Testis (tissue), 2 donors: ENCODE data around the gene BRD2.

Experiments
- CTCF ChIP-seq, 3 experiments: fragments of 450-650 bp in 2 of 3; fragments of 200-600 bp in 1 of 3; sonication (generic) in 1 of 3; IDR thresholded peaks; one replicate each; pipeline ENCODE4 v1.5.1; 2016 to 2019; ENCODE audit warnings: antibody characterized with exemption in 3 of 3, mild to moderate bottlenecking in 2 of 3, moderate library complexity in 1 of 3
- POLR2A ChIP-seq: fragments of 450-650 bp; IDR thresholded peaks from one replicate; pipeline ENCODE4 v1.6.1; 2017; ENCODE audit warnings: antibody characterized with exemption, mild to moderate bottlenecking, moderate library complexity

- TF ChIP-seq CTCF (IDR thresholded peaks at IDR 0.05) (no peak), POLR2A (no peak)
Observed at GRCh38 chr6:32991972-32992371, 23.6 kb downstream of the BRD2 start.
